ENCODE measurements around the gene KCNT1.
A peak's percentile ranks its signal among the peaks of the same experiment; 100 is the strongest.

Gene KCNT1

GRCh38 chr9:135662758-135663450 lies 39.1 kb upstream of the KCNT1 start, which contains the start of gene LCN9:
TSS of gene LCN9 (plus strand) at chr9:135663309. CDS start at chr9:135663322, 13 bp downstream.
- no peak for DNase-seq (ENCODE audit: low spot score)
- no peak for TF ChIP-seq CTCF (IDR thresholded peaks at IDR 0.05; ENCODE audit: borderline replicate concordance, control extremely low read depth, extremely low read depth, insufficient read depth, missing control alignments)
- in situ Hi-C loops (cut with MboI; ENCODE audit: low sequenced_read_pairs, unreplicated experiment), result no loop called here

- DNase-seq (ENCODE audit: low spot score), result peak; percentile 17
- in situ Hi-C loops (cut with MboI; ENCODE audit: low sequenced_read_pairs, unreplicated experiment), result no loop called here
These were observed 38.6 kb upstream of the KCNT1 start for GRCh38 chr9:135663451-135663770.

GRCh38 chr9:135663857-135664256 lies 38.1 kb upstream of the KCNT1 start:
- in situ Hi-C loops (cut with MboI; ENCODE audit: low sequenced_read_pairs, unreplicated experiment), result no loop called here
- peak; percentile 13 for DNase-seq (ENCODE audit: low spot score)
- no peak for TF ChIP-seq CTCF (IDR thresholded peaks at IDR 0.05; ENCODE audit: borderline replicate concordance, control extremely low read depth, extremely low read depth, insufficient read depth, missing control alignments)

More at GRCh38 chr9:135663451-135663770, 38.6 kb upstream of the KCNT1 start:
- TF ChIP-seq CTCF (IDR thresholded peaks at IDR 0.05; ENCODE audit: borderline replicate concordance, control extremely low read depth, extremely low read depth, insufficient read depth, missing control alignments), result no peak

- no peak for TF ChIP-seq CTCF (IDR thresholded peaks at IDR 0.05; ENCODE audit: borderline replicate concordance, control extremely low read depth, extremely low read depth, insufficient read depth, missing control alignments)
- in situ Hi-C loops (cut with MboI; ENCODE audit: low sequenced_read_pairs, unreplicated experiment), result no loop called here
- DNase-seq (ENCODE audit: low spot score), result no peak
These were observed 37.7 kb upstream of the KCNT1 start for GRCh38 chr9:135664266-135664665.

- in situ Hi-C loops (cut with MboI; ENCODE audit: low sequenced_read_pairs, unreplicated experiment), result no loop called here
- DNase-seq (ENCODE audit: low spot score), result peak; percentile 19
- TF ChIP-seq CTCF (IDR thresholded peaks at IDR 0.05; ENCODE audit: borderline replicate concordance, control extremely low read depth, extremely low read depth, insufficient read depth, missing control alignments), result no peak
These were observed 36.9 kb upstream of the KCNT1 start for GRCh38 chr9:135664801-135665794.

- DNase-seq (ENCODE audit: low spot score), result peak; percentile 26
- no peak for TF ChIP-seq CTCF (IDR thresholded peaks at IDR 0.05; ENCODE audit: borderline replicate concordance, control extremely low read depth, extremely low read depth, insufficient read depth, missing control alignments)
- in situ Hi-C loops (cut with MboI; ENCODE audit: low sequenced_read_pairs, unreplicated experiment), result no loop called here
These were observed 36.2 kb upstream of the KCNT1 start for GRCh38 chr9:135665795-135666189.

All from GM13976 (cell line).